GM21423 (cell line): ENCODE data around the gene SEMA7A.
"Not testable (repeated sequence)": the region's sequence is repeated elsewhere in the genome, so short reads cannot be mapped to it uniquely, and the experiment has no call there.

Experiments
- ATAC-seq: cut with Tn5 transposase; IDR thresholded peaks from one replicate; pipeline ENCODE4 v1.9.1; 2021; ENCODE audit warnings: mild to moderate bottlenecking, moderate library complexity; ENCODE audit not compliant: unreplicated experiment

The SEMA7A gene, protein sequence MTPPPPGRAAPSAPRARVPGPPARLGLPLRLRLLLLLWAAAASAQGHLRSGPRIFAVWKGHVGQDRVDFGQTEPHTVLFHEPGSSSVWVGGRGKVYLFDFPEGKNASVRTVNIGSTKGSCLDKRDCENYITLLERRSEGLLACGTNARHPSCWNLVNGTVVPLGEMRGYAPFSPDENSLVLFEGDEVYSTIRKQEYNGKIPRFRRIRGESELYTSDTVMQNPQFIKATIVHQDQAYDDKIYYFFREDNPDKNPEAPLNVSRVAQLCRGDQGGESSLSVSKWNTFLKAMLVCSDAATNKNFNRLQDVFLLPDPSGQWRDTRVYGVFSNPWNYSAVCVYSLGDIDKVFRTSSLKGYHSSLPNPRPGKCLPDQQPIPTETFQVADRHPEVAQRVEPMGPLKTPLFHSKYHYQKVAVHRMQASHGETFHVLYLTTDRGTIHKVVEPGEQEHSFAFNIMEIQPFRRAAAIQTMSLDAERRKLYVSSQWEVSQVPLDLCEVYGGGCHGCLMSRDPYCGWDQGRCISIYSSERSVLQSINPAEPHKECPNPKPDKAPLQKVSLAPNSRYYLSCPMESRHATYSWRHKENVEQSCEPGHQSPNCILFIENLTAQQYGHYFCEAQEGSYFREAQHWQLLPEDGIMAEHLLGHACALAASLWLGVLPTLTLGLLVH

DNA sequence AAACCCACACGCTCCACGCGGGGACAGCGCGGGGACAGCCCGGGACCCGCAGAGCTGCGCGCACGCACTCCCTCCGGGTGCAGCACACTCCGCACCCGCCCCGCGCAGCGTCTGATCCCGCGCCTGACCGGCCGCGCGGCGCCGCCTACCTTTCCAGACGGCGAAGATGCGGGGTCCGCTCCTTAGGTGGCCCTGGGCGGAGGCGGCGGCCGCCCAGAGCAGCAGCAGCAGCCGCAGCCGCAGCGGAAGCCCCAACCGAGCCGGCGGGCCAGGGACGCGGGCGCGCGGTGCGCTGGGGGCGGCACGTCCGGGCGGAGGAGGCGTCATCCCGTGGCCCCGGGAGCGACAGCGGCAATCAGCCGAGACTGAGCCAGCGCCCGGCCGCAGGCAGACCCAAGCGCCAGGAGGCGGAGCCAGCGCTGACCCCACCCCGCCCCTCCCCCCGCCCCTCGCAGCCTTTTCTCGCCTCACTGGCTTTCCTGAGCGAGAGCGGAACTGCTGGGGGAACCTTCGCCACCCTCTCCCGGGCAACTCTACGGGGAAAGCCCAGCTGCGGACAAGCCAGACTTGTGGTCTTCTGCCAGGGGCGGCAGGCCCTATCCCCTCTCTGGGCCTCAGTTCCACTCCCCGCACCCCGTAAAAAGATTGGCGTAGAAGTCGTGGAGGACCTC lies at the start of gene SEMA7A:
Gene SEMA7A (minus strand): TSS at position 367 of the 671 bp plus-strand sequence. CDS start 40 bp downstream, at position 327.
- ATAC-seq, result peak; percentile 71

- no peak for ATAC-seq
Measured at GRCh38 chr15:74482661-74483060, 48.9 kb upstream of the SEMA7A start.

- ATAC-seq, result not testable (repeated sequence)
Measured at GRCh38 chr15:74480364-74480763, 46.6 kb upstream of the SEMA7A start.

DNA sequence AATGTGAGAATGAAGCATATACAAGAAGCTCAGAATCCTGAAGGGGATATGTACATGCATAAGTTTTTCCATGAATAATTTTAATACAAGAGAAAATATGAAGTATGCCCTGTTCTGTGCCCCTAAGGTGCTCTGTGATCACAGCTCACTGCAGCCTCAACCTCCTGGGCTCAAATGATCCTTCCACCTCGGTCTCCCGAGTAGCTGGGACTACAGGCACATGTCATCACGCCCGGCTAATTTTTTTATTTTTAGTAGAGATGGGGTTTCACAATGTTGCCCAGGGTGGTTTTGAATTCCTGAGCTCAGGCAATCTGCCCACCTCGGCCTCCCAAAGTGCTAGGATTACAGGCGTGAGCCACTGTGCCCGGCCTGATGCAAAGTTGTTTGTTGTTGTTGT lies 37.9 kb upstream of the SEMA7A start:
- not testable (repeated sequence) for ATAC-seq

GRCh38 chr15:74470631-74471395 lies 37.1 kb upstream of the SEMA7A start:
- ATAC-seq, result no peak

DNA sequence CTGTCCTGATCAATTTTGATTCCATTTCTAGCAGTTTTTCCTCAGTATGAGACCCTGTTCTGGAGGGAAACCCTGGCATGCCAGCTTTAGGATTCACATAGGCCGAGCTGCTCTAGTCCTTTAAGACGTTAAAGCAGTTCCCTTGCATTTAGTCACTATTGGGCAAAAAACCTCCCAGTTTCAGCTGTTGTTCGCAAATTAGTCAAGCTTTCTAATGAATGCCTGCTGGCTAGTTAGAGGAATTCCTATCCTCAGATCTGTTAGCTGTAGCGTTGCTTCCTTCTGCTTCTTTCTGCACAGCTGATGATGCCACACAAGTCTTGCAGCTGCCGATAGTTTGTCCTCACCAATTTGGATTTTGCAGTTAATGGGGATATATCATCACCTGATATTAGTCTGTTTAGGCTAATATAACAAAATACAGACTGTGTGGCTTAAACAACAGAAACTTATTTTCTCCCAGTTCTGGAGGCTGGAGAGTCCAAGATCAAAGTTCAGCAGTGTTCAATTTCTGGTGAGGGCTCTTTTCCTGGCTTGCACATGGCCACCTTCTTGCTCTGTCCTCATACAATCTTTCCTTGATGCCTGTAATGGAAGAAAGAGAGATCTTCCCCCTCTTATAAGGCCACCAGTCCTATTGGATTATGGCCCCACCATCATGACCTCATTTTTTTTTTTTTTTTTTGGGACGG lies 34.7 kb upstream of the SEMA7A start:
- no peak for ATAC-seq

DNA sequence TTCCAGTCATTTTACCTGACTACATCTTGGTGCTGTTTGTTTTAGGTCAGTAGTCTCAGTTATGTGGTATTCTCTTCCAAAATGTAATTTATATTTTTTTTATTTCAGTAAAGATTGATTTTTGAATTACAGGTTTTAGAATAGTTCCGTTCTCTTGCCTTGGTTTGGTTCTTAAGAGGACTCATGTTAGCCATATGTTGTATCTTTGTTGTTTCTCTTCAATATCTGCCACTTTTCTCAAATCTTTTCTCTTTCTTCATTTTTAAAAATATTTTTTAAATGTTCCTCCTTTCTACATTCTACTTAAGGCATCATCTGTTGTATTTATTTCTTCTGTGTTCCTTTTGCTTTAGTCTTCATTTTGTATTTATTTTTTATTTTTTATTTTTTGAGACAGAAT lies 32.8 kb upstream of the SEMA7A start:
- no peak for ATAC-seq

- no peak for ATAC-seq
Measured at GRCh38 chr15:74464897-74465296, 31.1 kb upstream of the SEMA7A start.

- ATAC-seq, result no peak
Measured at GRCh38 chr15:74464216-74464615, 30.5 kb upstream of the SEMA7A start.

DNA sequence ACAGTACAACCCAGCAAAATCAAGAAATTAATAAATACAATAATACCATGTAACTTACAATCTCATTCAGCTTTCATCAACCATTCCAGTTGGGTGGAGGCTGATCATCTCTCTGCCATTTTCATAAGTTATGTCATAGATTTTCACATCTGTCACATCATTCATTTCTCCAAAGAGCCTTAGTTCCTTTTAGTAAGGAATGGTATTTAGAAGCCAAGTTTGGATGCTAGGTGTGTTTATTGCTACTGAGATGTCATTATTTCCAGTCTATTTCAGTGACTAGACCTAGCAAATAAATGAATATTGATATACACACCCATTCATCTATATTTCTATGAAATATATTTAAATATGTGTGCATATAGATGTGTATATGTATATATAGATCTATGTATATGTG lies 29.9 kb upstream of the SEMA7A start:
- no peak for ATAC-seq

DNA sequence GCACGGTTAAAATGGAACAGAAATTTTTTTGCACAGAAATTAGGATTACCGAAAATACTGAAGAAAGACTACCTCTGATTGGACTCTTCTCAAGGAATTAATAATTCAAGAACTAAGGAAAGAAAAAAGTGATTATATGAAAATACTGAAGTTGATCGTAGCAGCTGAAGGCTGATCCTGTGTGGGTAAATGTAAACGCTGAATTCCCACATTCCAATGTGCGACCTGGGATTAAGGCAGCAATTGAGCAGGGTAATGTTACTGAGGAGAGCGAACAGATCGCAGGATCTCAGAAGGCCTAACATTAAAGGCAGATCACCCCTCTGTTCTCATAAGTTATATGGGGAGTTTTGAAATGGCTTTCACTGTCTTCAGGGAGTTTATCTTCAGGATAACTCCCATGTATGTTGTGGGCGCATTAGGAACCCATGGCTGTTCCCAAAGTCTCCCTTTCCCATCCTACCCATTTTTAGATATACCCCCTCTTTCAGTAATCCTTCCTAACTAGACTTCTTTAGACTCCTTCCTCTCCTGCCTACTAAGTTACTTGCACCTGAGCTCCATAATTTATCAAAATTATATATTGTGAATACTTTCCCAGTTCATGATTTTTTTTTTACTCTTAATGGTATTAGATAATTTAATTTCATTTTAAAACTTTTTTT lies 28.2 kb upstream of the SEMA7A start:
- ATAC-seq, result no peak

DNA sequence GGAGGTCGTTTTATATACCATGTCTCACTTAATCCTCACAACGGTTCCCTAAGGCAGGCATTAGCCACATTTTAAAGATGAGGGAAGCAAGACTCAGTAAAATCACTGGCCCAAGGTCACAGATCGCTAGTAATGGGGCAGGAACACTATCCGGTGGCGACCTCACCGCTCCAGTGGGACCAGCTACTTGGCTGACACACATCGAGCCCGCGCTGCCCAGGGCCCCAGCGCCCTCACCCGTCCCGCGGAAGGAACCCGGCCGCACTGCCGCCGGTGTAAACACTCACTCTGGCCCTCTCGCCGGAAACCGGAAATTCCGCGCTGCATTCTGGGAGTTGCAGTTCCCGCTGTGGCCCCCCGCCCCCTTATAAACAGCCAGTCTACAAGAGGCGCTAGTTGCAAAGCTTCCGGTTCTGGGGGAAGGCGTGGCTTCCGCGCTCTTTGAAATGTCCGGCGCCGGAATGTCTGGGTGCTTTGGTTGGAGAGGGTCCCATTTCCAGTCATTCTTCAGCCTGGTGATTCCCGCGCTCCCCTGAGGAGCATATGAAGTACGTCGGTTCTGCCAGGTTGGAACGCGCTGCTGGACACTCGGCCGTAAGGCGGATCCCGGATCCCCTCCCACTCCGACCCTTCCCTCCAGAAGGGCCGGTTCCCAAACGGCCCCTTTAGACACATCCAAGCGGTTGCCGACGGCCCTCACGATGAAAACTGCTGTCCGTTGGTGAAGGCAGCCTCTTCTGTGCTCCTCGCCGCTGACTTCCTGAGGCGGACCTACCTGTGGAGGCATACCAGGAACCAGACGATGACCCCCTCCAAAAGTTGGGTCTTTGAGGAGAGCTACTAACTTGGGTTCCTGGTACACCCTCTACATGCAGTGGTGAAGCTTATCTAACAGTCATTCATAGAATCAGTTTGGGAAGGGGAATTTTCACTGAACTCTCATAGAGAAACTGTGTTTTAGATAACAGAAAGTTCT lies 27.4 kb upstream of the SEMA7A start, which contains the start of gene UBL7:
Gene UBL7 (minus strand): TSS at position 290 of the 976 bp plus-strand sequence. CDS start 2,293 bp downstream, outside the sequence.
- peak; percentile 91 for ATAC-seq

DNA sequence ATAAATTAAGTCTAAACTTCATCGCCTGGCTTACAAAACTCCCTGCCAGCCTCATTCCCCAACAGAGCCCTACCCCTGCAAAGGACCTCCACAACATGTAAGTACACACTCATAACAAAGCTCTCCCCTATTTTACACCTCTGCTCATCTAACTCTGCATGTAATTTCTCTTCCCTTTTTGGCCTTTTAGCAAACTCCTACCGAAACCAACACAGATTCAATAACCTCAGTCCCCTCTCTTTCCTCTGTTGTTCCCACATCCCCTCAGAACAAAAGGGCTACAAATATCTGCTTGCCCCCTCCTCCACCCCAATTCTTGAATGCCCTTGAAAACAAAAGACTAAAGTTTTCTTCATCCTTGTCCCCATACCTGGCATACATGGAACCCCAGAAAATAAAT lies 26.5 kb upstream of the SEMA7A start:
- no peak for ATAC-seq

- ATAC-seq, result not testable (repeated sequence)
Measured at GRCh38 chr15:74459798-74460197, 26.0 kb upstream of the SEMA7A start.

DNA sequence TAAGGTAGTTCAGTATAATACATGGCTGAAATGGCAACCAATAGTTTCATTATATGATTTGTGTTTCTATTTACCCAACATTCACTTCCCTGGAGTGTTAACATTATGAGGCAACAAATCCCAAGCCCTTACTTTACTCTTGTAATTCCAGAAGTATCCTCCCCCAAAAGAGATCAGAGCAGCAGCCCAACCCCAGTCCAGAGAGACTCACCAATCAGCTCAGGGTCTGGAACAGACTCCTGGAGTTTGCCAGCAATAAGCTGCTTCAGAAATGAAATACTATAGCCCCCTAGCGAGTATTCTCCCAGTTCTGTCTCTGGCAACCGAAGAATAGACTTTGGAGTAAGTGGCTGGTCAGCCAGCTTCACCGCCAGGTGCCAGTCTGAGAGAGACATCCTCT lies 24.7 kb upstream of the SEMA7A start:
- ATAC-seq, result no peak

DNA sequence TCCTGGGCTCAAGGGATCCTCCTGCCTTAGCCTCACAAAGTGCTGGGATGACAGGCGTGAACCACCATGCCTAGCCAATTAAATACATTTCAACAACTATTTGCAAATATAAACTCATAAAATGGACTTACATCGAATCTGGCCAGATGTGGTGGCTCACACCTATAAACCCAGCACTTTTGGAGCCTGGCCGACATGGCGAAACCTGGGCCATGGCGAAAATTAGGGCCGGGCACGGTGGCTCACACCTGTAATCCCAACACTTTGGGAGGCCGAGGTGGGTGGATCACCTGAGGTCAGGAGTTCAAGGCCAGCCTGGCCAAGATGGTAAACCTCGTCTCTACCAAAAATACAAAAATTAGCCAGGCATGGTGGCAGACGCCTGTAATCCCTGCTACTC lies 23.3 kb upstream of the SEMA7A start:
- not testable (repeated sequence) for ATAC-seq

DNA sequence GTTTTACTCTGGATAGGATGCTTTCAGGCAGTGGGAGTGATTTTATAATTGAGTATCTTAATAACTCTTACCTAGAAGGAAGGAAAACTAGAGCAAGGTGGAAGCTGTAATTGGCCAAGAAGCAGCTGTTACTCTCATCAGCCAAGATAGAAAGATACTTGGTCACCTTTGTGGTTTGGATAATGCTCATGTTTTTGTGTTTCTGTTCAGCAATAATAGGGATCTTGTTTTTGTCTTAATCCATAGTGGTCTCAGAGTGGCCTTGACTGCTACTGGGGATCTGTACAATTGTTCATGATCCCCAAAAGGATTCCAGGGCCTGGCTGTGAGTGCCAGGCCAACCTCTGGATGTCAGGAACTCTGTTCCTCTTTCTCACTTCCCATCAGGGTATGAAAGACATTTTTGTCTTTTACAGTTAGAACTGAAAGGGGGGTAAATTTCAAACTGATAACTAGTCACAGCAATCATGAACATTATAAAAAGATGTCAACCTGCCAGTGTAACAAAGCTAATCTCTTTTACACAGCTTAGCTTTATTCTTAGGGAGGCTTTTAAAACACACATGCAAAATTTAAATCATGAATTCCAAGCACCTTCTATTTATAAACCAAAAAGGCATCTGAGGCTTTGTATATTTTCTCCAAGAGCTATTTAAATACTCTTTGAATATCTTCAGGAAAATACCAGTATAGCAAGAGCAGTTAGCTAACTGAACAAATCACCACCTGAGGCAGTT lies 21.2 kb upstream of the SEMA7A start:
- no peak for ATAC-seq
